ENCODE measurements around the gene RAB40B.
"Not testable (repeated sequence)": the region's sequence is repeated elsewhere in the genome, so short reads cannot be mapped to it uniquely, and the experiment has no call there.

The RAB40B gene

GRCh38 chr17:82666931-82667667 lies 31.4 kb downstream of the RAB40B start:
- no peak for DNase-seq

- no peak for DNase-seq
These were observed 32.6 kb downstream of the RAB40B start for GRCh38 chr17:82665891-82666290.

- DNase-seq = no peak
These were observed 33.3 kb downstream of the RAB40B start for GRCh38 chr17:82665217-82665616.

DNA sequence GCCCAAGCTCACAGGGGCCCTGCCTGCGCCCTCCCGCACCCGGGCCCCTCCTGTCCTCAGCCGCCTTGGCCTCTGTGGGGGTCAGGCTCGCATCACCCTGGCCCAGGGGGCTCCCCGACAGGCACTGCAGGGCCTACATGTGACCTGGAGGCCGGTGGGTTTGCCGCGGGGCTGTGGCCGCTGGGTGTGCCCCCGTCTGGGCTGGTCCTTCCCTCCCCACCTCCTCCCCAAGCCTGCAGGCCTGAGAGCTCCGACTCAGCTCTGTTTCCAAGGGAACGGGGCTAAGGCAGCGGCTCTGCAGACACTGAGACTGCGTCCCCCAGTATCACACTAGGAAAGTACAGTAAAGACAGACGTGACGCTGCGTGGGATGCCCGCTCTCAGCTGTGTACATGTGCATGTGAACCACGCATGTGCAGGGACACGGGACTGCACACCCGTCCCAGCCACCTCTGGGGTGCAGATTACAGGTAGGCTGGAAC lies 33.8 kb downstream of the RAB40B start:
- no peak for DNase-seq

GRCh38 chr17:82664276-82664575 lies 34.3 kb downstream of the RAB40B start:
- DNase-seq = no peak

DNA sequence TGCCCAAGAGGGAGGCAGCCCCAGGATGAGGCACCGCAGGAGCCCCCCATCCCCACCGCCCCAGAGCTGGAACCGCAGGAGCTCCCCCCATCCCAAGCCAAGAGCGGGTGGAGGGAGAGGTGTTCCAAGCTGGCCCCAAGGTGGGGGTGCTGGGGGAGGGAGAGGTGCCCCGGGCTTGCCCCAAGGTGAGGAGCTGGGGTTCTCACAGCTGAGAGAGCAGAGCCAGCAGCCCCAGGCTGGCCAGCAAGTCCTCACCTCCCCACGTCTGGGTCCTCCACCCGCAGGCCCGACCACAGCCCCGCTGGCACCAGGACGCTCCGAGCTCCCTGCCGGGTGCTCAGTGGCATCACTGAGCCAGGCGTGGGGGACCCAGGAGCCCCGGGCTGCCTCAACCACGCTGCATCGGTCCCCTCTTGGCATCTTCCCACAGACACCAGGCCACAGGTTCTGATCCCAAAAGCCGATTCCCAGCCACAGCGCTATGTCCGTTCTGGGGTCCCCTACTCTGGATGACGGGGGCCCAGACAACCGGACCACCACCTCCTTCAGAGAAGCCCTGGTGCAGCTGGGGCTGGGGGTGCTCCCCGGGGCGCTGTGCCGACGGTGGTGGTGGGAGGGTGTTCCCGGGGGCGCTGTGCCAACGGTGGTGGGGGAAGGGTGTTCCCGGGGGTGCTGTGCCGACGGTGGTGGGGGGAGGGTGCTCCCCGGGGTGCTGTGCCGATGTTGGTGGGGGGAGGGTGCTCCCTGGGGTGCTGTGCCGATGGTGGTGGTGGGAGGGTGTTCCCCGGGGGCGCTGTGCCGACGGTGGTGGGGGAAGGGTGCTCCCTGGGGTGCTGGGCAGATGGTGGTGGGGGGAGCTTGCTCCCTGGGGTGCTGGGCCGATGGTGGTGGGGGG lies 34.9 kb downstream of the RAB40B start:
- no peak for DNase-seq

DNA sequence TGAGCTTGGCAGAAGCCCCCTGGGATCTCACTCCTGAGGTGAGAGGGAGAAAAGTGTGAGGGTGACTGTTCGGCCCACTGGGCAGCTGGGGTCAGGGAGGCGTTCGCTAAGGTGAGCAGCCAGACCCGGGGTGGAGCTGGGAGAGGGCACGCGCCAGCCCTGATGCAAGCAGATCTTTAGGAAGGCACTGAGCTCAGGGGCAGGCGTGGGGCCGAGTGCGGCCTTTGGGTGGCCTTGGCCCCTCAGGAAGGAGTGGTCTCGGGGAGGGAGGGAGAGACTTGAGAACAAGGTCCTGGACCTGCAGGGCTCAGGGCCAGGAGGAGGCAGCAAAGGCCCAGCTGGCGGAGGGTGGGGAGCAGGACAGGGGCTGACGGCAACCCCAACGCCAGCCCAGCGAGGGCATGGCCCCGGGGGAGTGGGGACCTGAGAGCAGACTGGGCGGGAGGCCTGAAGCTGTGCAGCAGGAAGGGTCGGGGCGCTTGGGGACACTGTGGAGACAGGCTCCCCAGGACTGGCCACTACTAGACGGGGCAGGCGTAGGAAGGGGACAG lies 35.7 kb downstream of the RAB40B start:
- DNase-seq = no peak

DNA sequence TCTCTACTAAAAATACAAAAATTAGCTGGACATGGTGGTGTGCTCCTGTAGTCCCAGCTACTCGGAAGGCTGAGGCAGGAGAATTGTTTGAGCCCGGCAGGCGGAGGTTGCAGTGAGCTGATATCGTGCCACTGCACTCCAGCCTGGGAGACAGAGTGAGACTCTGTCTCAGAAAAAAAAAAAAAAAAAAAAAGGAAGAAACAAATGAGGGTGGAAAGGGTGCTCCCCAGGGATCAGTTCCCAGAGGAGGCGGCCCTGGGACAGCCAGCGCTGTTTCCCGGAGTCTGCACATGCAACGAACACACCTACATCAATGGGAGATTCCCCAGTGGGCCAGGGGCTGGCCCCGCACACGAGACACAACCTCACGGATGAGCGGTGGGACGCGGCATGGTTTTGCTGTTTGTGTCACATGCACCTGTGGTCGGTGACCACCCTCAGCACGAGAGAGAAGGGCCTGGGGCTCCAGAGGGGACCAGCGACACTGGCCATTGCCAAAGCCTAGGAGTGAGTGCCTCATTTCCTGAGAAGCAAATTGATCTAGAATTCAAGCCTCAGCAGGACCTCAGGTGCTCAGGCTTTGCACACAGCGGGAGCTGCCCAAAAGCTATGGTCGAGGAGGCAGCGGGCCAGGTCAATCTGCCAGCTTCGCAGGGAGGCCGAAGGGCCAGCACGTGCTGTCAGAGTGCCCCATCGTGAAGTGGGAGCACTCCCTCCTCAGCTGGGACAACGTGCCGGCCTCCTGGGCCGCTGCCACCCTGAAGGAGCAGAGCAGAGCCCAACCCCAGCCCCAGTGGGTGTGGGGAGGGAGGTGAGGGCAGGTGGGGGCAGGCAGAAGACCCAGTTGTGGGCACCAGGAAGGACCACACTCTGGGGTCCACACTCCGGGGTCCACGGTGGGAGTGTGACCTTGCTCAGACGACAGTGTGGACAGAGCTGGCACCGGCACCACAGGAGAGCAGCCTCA lies 36.5 kb downstream of the RAB40B start:
- DNase-seq = no peak

GRCh38 chr17:82659886-82660285 lies 38.6 kb downstream of the RAB40B start:
- no peak for DNase-seq

DNA sequence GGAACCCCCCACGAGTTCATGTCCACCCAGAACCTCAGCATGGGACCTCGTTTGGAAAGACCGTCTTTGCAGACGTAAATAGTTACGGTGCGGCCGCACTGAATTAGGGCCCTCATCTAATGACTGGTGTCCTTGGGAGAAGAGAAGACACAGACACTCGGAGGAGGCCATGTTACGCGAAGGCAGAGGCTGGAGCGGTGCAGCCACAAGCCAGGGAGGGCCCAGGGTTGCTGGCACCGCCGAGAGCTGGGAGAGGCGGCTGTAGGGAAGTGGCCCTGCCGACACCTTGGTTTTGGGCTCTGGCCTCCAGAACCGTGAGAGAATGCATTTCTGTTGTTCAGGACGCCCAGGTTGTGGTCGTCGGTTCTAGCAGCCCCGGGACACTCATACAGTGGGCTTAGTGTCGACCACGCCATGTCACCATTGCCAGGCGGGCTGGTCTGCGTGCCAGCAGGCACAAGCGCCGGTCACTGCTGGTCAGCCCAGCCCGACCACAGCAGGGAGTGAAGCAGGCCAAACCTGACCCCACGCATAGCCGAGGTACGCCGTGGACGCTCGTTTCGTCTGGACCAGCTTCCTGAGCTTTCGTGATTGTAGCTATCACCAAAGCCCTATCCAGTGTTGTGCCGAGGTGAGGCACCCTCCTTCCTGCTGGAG lies 39.6 kb downstream of the RAB40B start:
- DNase-seq = no peak

DNA sequence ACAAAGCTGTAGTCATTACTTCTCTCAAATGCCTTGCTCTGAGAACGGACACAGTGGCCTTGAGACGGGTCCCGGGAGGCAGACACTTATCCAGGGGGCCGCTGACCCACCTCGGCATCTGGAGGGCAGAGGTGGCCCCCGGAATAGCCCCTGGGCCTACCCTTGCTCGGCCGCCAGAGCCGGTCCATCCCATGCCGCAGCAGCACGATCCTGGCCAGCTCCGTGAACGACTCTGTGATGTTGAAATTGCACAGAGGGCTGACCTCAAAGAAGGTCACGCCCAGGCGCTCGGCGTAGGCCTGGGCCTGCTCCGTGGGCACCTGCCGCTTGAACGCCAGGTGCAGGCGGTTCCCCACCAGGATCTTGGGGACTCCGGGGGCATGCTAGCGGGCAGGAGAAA lies 40.2 kb downstream of the RAB40B start:
- no peak for DNase-seq

GRCh38 chr17:82657926-82658325 lies 40.6 kb downstream of the RAB40B start:
- no peak for DNase-seq

DNA sequence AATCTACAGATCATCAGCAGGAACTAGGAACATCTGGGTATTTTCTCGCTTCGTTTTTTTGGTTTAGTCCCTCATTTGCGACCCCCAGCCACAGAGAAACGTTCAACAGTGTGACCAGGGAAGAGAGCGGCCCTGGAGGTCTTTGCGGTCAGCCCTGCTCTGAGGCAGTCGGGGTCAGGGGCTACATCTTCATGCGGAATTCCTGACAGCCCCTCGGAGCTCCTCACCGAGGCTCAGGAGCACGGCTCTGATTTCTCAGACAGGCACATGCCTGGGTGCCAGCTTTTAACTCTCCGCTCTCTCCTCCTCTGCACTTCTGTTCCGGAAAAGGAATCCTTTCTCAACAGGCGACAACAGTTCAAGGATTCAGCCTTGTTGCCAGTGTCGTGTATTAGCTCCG lies 42.2 kb downstream of the RAB40B start:
- DNase-seq = no peak

- DNase-seq = no peak
These were observed 43.0 kb downstream of the RAB40B start for GRCh38 chr17:82655523-82655922.

GRCh38 chr17:82655038-82655479 lies 43.4 kb downstream of the RAB40B start:
- DNase-seq = no peak

DNA sequence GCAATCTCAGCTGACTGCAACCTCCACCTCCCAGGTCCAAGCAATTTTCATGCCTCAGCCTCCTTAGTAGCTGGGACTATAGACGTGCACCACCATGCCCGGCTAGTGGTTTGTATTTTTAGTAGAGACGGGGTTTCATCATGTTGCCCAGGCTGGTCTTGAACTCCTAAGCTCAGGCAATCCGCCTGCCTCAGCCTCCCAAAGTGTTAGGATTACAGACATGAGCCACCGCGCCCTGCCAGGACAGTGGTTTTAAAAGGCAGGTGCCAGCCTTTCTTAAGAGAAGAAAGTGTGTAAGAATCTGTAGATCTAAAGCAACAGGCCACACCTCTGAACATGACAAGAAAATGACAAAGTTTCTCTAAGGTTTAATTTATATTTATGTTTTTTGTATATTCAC lies 43.9 kb downstream of the RAB40B start:
- DNase-seq = not testable (repeated sequence)

- DNase-seq = no peak
These were observed 44.6 kb downstream of the RAB40B start for GRCh38 chr17:82653651-82654528.

DNA sequence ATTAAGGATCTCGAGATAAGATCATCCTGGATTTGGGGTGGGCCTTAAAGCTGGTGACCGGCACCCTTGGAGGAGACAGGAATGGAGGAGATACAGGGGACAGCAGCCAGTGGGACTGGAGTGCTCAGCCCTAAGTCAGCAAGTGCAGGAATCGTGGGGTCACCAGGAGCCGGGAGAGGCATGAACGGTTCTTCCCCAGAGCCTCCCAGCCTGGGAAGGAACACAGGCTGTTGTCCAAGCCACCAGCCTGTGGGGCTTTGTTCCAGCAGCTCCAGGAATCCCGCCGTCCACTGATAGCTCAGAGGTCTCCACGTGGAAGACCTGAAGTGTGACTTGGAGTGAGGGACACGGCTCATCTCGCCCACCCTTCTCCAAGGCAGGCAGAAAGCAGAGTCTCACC lies 47.8 kb downstream of the RAB40B start:
- no peak for DNase-seq

DNA sequence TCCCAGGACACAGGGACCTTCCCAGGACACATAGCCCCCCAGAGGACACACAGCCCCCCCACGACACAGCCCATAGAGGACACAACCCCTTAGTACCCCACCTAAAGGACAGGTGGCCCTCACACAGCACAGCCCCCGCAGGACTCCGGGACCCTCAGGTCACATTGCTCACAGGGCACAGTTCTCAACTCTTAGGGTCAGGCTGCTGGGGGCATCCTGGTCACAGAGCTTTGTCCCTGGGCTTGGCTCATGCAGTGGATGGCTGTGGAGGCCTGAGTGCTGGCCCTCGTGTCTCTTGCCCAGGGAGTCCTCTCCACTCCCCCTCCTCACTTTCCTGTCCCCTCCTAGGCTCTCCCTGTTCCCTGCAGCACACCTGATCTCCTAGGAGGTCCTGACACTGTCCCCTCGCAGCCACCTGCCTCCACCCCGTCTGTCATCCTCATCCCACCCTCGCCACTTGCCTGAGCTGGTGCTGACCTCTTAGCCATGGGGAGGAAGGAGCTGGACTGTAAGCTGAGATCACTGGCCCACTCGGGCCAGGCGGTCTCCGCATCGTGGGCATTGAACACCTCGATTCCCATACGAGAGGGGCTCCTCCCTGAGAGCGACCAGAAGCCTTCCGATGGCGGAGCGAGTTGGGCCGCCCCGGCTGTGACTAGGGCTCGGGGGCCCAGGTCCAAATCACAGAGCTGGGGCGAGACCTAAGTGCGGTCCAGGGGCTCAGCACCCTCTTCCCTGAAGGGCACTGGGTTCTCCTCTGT lies 48.8 kb downstream of the RAB40B start:
- DNase-seq = no peak

DNA sequence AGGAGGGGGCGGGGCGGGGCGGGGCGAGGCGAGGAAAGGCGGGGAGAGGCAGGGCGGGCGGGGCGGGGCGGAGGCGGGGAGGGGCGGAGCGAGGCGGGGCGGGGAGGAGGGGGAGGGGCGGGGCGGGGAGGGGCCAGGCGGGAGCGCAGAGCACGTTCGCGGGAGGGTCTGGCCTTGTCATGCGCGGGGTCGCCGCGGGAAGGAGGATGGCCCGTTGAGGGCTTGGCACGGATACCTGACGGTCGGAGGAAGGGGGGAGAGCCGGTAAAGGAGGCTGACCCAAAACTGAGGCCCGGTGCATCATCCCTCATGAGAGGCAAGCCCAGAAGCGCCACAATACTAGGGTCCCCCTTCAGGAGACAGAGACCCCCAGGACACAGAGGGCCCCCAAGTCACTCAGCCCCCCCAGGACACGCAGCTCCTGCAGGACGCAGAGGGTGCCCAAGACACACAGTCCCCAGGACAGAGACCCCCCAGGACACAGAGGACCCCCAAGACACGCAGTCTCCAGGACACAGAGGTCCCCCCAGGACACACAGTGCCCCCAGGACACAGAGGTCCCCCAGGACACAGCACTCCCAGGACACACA lies 49.7 kb downstream of the RAB40B start:
- DNase-seq = peak; percentile 65

All from NCI-H146 (cell line).